Activated CD8-positive, alpha-beta memory T cell treated with anti-CD3 and anti-CD28 coated beads for 1 hour (primary cell): ENCODE results near the gene ZNF415.
"Not testable (repeated sequence)": the region's sequence is repeated elsewhere in the genome, so short reads cannot be mapped to it uniquely, and the experiment has no call there.

Source experiments
- DNase-seq, 2 donors: peaks; one replicate each; pipeline ENCODE4 v3.0.0-alpha.2; 2020; ENCODE audit warnings: low read depth in 1 of 2; ENCODE audit errors: extremely low read depth in 1 of 2

The ZNF415 gene

DNA sequence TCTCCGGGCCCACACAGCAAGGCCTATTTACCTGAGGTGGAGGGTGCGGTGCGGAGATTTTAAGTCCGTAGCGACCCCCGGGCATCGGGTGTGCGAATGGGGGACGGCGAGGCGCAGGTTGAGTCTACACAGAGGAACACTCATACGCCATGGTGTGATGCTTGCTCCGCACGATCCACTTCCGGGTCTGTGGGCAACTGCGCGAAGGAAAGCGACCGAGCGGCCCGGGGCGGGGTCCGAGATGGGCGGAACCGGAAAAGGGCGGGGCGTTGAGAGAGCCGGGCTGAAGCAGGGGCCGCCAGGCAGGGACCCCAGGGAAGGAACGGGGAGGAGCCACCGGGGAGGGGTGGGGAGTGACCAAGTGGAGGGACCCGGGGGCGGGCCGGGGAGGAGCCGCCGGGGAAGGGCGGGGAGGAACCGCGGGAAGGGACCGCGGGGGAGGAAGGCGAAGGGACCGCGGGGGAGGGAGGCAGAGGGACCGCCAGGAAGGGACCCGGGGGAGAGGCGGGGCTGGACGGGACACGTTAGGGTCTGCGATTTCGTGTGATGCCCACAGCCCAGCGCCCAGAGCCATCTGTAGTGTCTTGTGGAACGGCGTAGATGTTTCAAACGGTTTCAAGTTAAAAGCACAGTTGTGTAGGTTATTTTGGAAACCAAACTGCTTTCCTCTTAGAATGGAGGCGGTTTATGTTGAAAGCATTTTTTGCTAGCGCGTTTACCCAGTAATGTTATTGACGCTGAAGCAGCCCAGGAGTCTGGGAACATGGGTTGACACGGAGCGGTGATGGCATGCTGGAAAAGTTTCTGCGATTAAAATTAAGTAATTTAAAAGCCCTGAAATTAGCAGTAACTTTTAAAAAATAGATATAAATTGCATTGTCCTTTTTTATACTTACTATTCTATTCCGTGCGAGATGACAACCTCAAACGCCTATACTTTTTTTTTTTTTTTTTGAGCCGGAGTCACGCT, 29.2 kb downstream of the ZNF415 start, which contains the start of gene ZNF160:
TSS of gene ZNF160 (minus strand) at position 189 of the 970 bp plus-strand sequence. CDS start 17,146 bp downstream, outside the sequence.
- peak; percentile 94 to 99 for DNase-seq

DNA sequence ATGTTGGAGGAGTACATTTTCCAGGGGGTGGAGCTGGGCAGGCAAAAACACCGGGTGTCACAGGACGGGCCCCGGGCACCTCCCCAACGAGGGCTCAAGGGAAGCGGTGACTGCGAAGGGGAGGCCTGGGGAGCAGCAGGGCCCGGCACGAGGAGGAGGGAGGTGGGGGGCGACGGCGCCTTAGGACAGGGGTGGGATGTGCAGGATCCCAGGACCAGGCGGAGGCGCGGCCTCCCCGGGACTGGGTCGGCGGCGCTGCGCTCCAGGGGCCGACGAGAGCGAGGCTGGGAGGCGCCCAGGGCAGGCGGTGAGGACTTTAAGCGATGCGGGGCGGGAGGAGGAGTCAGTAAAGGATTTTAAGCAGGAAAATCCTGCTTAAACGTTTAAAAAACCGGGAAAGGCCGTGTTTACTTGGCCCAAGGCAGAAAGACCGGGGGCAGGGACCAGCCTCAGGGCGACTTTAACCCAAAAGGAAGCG, 29.9 kb downstream of the ZNF415 start:
- DNase-seq = peak in 1 of 2 donors; percentile 2

DNA sequence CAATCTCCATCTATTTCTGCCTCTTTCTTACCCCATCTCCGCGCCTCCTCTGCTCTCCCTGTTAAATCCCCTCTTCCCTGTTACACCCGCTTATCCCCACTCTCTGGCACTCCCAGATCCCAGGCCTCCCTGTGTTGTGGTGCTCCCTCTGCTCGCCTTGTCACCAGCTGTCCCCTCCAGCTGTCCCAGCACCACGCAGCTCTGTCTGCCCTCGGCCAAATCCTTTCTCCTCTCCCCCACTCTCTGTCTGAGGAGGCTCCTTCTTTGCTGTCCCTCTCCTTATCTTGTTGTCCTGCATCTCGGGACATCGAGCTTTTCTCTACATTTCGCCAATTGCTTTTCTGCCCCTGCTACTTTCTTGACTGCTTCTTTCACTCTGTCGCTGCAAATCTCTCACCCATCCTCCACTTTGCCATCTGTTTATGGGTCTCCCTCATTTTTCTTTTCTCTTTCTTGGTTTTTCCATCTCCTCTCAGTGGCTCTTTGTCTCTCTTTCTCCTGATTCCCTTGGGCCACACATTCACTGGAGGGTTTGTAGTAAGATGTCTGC, 30.4 kb downstream of the ZNF415 start:
- no peak for DNase-seq

DNA sequence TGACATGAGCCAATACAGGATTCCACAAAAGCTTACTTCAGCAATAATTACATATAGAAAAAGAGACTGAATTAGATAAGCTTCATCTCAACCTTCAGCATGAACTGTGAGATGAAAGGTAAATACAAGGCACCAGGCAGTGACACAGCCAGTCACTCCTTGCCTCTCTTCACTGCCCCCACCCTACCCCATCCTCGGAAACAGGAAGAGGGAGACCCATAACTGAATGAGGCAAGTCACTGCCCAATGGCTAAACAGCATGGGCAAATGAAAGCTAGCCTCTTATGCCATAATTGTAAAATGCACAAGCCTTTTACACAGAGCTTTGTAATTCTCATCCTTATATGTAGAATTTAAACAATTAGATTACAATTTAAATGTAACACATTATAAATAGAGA, 31.2 kb downstream of the ZNF415 start:
- DNase-seq = no peak

DNA sequence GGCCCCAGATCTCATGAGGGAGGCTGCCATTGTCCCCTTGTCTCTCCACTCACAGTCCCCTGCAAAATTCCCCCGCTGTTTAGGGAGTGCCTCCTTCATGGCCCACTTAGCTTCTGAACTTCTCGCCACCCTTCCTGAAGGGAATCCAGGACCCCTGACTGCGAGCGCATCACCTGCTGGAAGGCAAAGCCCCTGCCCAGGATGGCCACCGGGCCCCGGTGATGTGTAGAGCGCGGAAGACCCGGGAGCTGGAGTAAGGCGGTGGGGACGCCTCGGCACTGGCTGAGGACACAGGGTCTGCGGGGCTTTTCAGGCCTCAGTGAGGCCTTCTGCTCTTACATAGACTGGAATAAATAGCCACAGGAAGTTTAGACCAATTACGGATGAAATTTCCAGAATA, 34.1 kb downstream of the ZNF415 start:
- DNase-seq = not testable (repeated sequence)

DNA sequence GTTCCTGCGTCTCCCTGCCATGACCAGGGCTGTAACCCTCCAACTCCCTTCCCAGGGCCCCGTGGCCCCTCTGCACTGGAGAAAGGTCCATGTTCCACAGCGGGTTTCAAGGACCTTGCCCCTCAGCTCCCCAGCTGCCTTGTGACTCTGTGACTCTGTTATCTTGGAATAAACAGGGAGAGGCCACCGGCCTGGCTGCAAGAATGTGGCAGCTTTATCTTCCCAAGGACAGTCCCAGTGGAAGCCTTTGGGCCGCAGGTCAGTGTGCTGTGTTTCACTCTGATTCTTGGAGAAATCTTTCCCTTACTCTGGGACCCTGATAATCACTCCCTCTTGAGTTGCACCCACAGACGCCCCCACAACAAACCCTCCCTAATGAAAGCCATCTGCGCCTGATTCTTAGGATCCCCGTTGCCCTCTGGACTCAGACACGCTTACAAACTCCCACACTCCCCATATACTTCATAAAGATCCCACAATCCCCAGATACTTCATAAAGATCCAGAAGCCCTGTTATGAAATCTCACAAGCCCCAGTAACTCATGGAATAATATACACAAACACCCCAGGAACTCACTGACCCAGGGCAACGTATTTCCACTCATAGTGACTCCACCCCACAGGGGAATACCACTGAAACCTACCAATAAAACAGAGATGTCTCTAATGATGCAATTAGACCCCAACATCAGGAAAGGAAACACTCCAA, 35.6 kb downstream of the ZNF415 start:
- not testable (repeated sequence) for DNase-seq

DNA sequence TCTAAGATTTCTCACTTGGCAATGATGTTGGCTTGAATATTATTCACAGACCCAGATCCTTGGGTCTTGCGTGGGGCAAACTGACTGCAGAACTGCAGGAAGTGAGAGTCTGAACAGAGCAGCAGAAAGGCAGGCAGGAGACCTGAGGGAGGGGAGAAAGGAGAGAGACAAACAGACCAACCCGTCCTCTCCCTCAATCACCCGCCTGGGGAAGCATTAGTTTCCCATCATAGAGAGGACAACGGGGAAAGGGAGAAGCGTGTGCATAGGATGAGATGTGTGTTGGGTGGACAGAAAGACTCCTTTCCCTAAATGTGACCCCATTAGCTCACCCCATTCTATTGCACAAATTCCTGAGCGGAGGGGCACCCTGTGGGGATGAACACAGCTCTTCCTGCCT, 36.1 kb downstream of the ZNF415 start:
- not testable (repeated sequence) for DNase-seq

DNA sequence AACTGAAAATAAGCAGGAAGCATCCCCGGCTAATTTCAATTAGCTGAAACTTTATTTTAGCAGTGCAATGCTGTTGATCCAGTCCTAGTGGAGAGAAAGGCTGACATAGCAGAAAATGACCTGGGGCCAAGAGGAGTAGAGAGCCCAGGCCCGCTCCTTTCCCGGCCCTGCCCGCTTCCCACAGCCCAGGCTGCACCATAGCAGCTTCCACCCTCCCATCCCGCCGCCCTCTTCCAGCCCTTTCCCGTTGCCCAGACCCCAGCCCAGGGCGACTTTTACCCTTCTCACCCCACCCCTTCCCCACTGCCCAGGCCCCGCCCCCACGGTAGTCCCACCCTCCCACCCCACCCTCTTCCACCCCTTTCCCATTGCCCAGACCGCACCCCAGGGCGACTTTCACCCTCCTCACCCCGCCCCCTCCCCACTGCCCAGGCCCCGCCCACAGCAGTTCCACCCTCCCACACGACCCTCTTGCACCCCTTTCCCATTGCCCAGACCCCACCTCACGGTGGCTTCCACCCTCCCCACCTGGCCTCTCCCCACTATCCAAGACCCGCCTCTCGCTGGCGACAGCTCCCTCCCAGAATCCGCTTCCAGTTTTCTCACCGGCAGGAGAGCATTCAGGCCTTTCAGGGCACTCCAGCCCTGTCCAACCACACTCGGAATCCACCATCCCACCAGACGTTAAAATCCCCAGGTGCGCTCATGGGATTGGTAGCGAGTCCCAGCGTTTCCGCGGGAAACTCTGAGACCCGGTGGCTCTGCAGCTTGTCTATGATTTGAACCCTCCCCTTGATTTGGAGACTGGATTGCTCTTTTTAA, 37.7 kb downstream of the ZNF415 start:
- DNase-seq = no peak

DNA sequence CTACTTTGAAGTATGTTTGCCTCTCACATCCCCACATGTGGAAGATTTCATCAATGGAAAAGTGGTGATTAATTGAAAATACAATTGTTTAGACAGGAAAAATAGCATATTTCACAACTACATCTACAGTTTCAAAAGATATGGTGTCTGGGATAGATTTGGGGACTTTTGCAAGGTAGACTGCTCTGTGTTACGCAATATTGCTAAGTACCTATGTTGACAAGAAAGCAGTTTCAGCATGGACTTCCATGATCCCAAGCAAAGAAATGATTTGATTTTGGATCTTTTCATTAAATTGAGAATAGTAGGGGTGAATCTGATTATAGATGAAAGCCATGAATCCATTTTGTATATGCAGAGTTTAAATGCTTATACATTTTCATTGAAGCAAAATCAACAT, 40.0 kb downstream of the ZNF415 start:
- no peak for DNase-seq

DNA sequence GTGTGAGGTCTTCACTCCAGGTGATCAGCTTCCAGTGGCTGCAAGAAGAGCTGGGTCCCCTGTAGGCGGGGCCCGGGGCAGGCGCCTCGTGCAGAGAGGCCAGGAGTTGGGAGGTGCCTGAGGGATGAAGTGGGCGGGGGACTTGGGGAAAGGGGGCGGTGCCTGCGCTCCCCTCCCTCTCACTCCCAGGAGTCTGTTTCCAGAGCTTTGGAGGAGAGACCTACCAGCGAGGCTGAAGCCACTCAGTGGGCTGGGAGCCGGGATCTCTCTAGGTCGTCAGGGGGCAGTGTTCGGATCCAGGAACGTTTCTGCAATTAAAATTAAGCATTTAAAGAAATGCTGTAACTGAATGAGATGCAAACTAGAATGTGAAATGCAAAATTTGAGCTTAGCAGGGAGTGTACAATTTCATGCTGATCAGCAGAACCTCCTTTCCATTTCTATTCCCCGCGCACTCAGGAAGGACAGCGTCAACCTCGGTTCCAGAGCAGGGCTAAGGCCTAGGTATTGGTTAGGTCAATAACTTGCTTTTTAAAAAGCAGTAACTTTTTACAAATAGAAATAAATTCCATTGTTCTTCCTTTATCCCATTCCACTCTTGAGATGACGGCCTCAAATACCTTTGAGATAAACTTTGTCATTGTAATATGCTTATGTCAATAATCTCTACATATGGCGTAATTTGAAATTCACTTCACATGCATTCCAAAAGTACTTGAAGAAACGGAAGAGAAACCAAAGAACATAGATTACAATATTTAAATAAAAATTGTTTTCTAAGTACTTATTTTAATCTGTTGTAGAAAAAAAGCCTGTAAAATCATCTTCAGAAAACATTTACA, 41.1 kb downstream of the ZNF415 start:
- DNase-seq = no peak

DNA sequence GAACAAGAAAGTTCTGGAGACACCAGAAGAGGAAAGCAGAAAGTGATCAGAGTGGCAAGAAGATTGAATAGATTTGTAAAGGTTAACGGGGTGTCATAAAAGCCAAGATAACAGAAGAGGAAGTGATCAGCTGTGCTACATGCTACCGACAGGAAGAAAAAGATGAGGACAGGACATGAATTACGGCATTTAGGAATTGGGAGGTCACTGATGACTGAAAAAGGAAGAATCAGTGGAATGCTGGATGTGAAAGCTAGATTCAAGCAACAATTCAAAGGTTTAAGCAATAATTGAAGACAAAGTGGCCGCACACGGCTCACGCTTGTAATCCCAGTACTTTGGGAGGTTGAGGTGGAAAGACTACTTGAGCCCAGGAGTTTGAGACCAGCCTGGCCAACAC, 44.6 kb downstream of the ZNF415 start:
- DNase-seq = no peak

DNA sequence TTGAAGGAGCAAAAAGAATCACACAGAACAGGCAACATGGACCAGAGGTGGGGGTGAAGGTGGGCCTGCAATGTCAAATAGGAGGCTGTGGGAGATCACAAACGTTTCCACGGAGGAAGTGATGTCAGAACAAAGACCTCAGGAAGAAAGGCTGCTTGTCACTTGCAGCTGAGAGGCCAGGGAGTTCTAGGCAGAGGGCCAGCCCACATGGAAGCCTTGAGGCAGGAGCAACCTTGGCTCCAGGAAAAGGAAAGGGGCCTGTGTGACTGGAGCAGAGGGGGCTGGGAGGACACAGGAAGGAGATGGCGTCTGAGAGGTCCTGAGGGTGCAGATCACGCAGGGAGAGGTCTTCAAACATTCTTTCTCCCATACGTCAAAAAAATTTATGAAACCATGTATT, 45.8 kb downstream of the ZNF415 start:
- no peak for DNase-seq

DNA sequence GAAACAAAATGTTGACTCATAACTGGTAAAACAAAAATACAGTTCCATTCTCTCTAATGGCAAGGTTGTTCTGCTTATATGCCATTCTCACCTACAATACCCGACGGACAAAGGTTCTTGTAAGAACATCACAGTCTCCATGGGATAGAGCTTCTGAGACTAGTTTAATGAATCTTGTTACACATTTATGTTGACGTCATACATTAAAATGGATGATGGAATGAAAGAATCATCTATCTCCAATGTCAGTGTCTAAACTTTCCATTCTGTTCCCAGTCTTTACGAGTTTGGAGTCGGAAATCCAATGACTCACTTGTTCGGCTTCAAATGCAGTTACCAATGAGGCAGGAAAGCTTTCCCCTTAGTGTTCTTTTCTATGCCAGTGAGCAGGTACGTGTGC, 47.2 kb downstream of the ZNF415 start:
- no peak for DNase-seq

DNA sequence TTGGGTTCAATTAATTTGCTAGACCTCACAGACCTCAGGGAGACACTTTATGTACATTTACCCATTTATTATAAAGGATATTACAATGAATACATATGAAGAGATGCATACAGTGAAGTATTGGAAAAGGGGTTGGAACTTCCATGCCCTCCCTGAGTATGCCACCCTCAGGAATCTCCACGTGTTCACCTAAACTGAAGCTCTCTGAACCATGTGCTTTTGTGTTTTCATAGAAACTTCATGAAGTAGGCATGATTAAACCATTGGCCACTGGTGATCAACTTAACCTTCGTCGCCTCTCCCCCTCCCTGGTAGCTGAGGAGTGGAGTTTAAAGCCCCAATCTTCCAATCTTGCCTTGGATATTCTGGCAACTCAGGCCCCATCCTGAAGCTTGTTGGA, 49.8 kb downstream of the ZNF415 start:
- DNase-seq = no peak

DNA sequence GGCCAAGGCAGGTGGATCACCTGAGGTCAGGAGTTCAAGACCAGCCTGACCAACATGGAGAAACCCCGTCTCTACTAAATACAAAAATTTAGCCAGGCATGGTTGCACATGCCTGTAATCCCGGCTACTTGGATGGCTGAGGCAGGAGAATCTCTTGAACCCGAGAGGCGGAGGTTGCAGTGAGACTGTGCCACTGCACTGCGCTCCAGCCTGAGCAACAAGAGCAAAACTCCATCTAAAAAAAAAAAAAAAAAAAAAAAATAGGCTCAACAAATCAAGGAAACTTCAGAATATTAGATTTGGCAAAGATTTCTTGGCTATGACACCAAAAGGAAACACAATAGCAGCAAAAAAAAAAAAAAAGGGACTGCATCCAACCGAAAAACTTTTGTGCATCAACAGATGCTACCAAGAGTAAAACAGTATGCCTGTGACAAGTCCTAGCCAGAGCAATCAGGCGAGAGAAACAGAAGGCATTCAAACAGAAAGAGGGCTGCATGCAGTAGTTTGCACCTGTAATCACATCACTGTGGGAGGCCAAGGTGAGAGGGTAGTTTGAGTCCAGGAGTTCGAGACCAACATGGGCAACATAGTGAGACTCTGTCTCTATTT, 53.3 kb downstream of the ZNF415 start:
- DNase-seq = no peak

DNA sequence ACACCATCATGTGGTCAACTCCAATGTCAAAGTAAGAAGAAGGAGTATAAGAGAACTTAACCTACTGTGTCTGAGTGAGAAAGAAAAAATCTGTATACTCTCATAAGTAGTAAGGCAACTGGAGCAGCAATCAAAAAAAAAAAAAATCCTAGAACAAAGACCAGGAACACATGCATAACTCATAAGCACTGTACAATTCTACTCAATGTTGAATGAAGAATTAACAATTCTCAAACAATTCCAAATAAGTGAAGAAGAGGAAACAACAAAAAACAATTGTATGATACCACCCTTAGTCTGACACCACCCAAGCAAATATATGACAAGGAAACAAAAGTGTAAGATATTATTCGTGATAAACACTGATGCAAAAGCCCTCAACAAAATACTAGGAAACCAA, 54.0 kb downstream of the ZNF415 start:
- no peak for DNase-seq

DNA sequence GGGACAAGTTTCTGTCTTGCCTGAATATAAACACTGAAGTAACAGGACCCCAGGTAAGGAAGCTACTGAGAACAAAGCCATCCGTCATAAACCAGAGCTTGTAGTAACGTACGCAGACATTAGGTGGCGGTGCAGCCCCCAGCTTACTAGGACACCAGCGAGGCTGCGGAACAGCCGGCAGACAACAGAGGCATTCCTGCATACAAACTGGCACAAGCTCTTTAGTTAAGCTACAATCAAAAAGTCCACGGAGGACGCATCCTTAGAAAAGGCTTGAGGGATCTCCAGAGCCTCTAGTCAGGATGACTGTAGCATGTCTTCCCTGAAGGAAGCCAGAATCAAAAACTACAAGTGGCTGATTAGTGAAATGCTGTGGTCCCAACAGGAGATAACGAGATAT, 55.7 kb downstream of the ZNF415 start:
- DNase-seq = no peak

DNA sequence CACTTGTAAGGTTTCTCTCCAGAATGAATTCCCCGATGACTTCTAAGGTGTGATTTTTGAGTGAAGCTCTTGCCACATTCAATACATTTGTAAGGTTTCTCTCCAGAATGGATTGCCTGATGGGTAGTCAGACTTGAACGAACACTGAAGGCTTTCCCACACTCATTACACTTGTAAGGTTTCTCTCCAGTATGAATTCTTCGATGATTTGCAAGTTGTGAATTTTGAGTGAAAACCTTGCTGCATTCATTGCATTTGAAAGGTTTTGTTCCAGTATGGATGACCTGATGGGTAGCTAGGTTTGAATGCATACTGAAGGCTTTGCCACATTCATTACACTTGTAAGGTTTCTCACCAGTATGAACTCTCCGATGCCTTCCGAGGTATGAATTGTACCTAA, 63.9 kb downstream of the ZNF415 start:
- no peak for DNase-seq

DNA sequence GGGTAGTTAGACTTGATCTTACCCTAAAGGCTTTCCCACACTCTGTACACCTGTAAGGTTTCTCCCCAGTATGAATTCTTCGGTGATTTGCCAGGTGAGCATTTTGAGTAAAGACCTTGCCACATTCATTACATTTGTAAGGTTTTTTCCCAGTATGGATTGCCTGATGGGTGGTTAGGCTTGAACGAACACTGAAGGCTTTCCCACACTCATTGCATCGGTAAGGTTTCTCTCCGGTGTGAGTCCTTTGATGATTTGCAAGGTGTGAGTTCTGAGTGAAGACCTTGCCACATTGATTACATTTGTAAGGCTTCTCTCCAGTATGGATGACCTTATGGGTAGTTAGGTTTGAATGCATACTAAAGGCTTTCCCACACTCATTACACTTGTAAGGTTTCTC, 64.5 kb downstream of the ZNF415 start:
- no peak for DNase-seq
